Lower leg skin (tissue), 4 donors: ENCODE data around the gene CETN1. TPM values are rescaled to one million over a fixed set of nuclear protein-coding genes. Genes with fewer than 3 reads are reported as not detected.

ENCODE experiments used
- DNase-seq, 2 donors: peaks; one replicate each; pipeline ENCODE4 v3.0.0-alpha.2; 2019; ENCODE audit warnings: low spot score in 2 of 2
- H3K4me3 ChIP-seq: fragments of 200-600 bp; sonication (generic); 2 replicates; pipeline ENCODE4 v1.5.1; 2017; ENCODE audit warnings: mild to moderate bottlenecking, low read depth; ENCODE audit not compliant: poor library complexity, severe bottlenecking
- POLR2A ChIP-seq, 2 donors: fragments of 450-650 bp; IDR thresholded peaks; one replicate each; pipeline ENCODE4 v1.6.1; 2016 to 2017; ENCODE audit warnings: antibody characterized with exemption in 2 of 2, mild to moderate bottlenecking in 1 of 2, moderate library complexity in 1 of 2
- intact Hi-C: fragments of 100-400 bp; cut with DNase I; formaldehyde crosslinking; loops from one replicate; pipeline ENCODE4 v1.15.0; 2023; ENCODE audit warnings: low total_unique reads
- total RNA-seq, 4 donors: library from RNA; depleted of rRNA; stranded (reverse); fragments of >200 nt; gene quantifications; one replicate each; pipeline ENCODE4 v1.1.0, GENCODE V29; 2016
- TF ChIP-seq, protein P1 (sequence below), 3 donors: fragments of 450-650 bp; IDR thresholded peaks; one replicate each; pipeline ENCODE4 v1.5.1; 2016; ENCODE audit warnings: antibody characterized with exemption in 3 of 3, mild to moderate bottlenecking in 3 of 3, moderate library complexity in 2 of 3

Gene CETN1
- total RNA-seq, 4 donors from 2014 or later, result not detected

DNA sequence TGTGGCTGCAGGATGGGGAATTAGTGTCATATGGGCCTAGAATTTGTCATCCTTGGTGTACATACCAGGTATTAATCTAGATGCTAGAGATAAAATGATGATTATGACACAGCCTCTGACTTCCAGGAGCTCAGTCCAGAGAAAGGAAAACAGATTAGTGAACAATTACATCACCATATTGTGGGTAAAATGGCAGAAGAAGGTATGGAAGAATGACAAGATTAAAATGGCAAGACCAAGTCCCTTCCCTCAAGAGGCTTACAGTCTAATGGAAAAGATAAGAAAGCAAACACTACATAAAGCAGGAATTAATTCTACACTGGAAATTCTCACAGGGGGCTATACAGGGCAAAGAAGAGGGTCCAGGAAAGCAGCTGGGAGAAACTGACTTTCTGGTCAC lies 51.4 kb downstream of the CETN1 start:
- TF ChIP-seq, protein P1, sequence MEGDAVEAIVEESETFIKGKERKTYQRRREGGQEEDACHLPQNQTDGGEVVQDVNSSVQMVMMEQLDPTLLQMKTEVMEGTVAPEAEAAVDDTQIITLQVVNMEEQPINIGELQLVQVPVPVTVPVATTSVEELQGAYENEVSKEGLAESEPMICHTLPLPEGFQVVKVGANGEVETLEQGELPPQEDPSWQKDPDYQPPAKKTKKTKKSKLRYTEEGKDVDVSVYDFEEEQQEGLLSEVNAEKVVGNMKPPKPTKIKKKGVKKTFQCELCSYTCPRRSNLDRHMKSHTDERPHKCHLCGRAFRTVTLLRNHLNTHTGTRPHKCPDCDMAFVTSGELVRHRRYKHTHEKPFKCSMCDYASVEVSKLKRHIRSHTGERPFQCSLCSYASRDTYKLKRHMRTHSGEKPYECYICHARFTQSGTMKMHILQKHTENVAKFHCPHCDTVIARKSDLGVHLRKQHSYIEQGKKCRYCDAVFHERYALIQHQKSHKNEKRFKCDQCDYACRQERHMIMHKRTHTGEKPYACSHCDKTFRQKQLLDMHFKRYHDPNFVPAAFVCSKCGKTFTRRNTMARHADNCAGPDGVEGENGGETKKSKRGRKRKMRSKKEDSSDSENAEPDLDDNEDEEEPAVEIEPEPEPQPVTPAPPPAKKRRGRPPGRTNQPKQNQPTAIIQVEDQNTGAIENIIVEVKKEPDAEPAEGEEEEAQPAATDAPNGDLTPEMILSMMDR (IDR thresholded peaks at IDR 0.05), result no peak
- TF ChIP-seq POLR2A (IDR thresholded peaks at IDR 0.05), result no peak
- intact Hi-C loops, result no loop called here
- no peak overlapping the region for H3K4me3 ChIP-seq
- DNase-seq, result no peak

Other genes with a start within 250 kb of the CETN1 start
- gene COLEC12, start 79.7 kb upstream of the CETN1 start, total RNA-seq, result 10 to 100 TPM in 1 of 4 donors, 1 to 10 TPM in 3; 5.1 to 14.5 (median 6.9) TPM
- 1 to 10 TPM in 1 of 4 donors, under 1 TPM in 1, not detected in 2; 0.32 to 5.0 TPM for gene CLUL1, start 16.6 kb downstream of the CETN1 start, total RNA-seq
- 1 to 10 TPM in 3 of 4 donors, under 1 TPM in 1; 0.57 to 9.9 (median 2.5) TPM for gene TYMS, start 77.3 kb downstream of the CETN1 start, total RNA-seq
- 10 to 100 TPM; 36.2 to 42.4 (median 38.6) TPM for gene ENOSF1, start 132.2 kb downstream of the CETN1 start, total RNA-seq
- 100 to 1,000 TPM in 1 of 4 donors, 10 to 100 TPM in 3; 62.3 to 133 (median 90.0) TPM for gene YES1, start 231.9 kb downstream of the CETN1 start, total RNA-seq